ENCODE data around the gene ARL6.

GRCh38 chr3:97810779-97811390, 46.3 kb downstream of the ARL6 start:
- TF ChIP-seq SIN3A (IDR thresholded peaks at IDR 0.05; ENCODE audit: borderline replicate concordance, insufficient read depth, low read depth, low read length) (no peak), REST (IDR thresholded peaks at IDR 0.05; ENCODE audit: insufficient read depth in 1 of 2, low read depth in 2 of 2, low read length in 1 of 2) (no peak), TCF7L2 (IDR thresholded peaks at IDR 0.05; ENCODE audit: low read depth, low read length) (no peak)
